Esophagus (tissue), 2 donors: ENCODE results near the gene RCOR1. TPM values are rescaled to one million over a fixed set of nuclear protein-coding genes. Genes with fewer than 3 reads are reported as not detected.

Experiments used
- H3K27ac ChIP-seq, 2 donors: one replicate each; pipeline ENCODE4 v1.5.1; 2013; ENCODE audit warnings: low read depth in 2 of 2, mild to moderate bottlenecking in 2 of 2, inconsistent platforms in 1 of 2, low read length in 1 of 2, moderate library complexity in 1 of 2
- H3K27me3 ChIP-seq, 2 donors: one replicate each; pipeline ENCODE4 v1.6.1; 2013; ENCODE audit warnings: low read length in 2 of 2, control low read depth in 1 of 2, mild to moderate bottlenecking in 1 of 2; ENCODE audit not compliant: insufficient read depth in 2 of 2, control insufficient read depth in 1 of 2
- H3K36me3 ChIP-seq, 2 donors: one replicate each; pipeline ENCODE4 v1.6.1; 2013; ENCODE audit warnings: low read length in 1 of 2; ENCODE audit not compliant: control insufficient read depth in 2 of 2, insufficient read depth in 2 of 2
- H3K4me1 ChIP-seq, 2 donors: one replicate each; pipeline ENCODE4 v1.6.1; 2013; ENCODE audit warnings: low read length in 1 of 2; ENCODE audit not compliant: control insufficient read depth in 2 of 2, insufficient read depth in 2 of 2
- H3K4me3 ChIP-seq, 2 donors: one replicate each; pipeline ENCODE4 v1.5.1; 2013; ENCODE audit warnings: low read length in 2 of 2, mild to moderate bottlenecking in 2 of 2, low read depth in 1 of 2, moderate library complexity in 1 of 2
- H3K9me3 ChIP-seq, 2 donors: one replicate each; pipeline ENCODE4 v1.6.1; 2013; ENCODE audit warnings: mild to moderate bottlenecking in 2 of 2, low read depth in 1 of 2, low read length in 1 of 2, moderate library complexity in 1 of 2; ENCODE audit not compliant: control insufficient read depth in 2 of 2, insufficient read depth in 1 of 2
- WGBS, 2 donors: extraction: QIAGEN DNeasy Blood & Tissue Kit; methylation state at CpG; one replicate each; pipeline ENCODE4 v1.1.7; 2013; 5-methylcytosine and 5-hydroxymethylcytosine counted together
- polyA plus RNA-seq, 2 donors: library from polyadenylated mRNA; stranded (reverse); fragments of 200-250 nt; gene quantifications; one replicate each; pipeline ENCODE4 v1.2.3, GENCODE V29; 2013
- donor health status: healthy with polysubstance abuse.
- donor health status: Bipolar disorder and iron deficiency.

The RCOR1 gene
- polyA plus RNA-seq, 2 donors, result 11.8 to 19.3 TPM

GRCh38 chr14:102554821-102555819 lies 37.3 kb upstream of the RCOR1 start:
- H3K4me3 ChIP-seq, result peak overlapping the region; percentile 65 to 72
- WGBS, 2 donors, result 4 to 8% methylated on average over 60 to 94 of the region's 94 CpGs
- peaks cover 0 to 12% of the 10 kb centered on the region in 2 donors for H3K4me1 ChIP-seq
- H3K27ac ChIP-seq, result peak overlapping the region; percentile 92 to 96
- no peaks in the 10 kb centered on the region for H3K9me3 ChIP-seq
- H3K27me3 ChIP-seq, result no peaks in the 10 kb centered on the region
- H3K36me3 ChIP-seq, result no peaks in the 10 kb centered on the region

DNA sequence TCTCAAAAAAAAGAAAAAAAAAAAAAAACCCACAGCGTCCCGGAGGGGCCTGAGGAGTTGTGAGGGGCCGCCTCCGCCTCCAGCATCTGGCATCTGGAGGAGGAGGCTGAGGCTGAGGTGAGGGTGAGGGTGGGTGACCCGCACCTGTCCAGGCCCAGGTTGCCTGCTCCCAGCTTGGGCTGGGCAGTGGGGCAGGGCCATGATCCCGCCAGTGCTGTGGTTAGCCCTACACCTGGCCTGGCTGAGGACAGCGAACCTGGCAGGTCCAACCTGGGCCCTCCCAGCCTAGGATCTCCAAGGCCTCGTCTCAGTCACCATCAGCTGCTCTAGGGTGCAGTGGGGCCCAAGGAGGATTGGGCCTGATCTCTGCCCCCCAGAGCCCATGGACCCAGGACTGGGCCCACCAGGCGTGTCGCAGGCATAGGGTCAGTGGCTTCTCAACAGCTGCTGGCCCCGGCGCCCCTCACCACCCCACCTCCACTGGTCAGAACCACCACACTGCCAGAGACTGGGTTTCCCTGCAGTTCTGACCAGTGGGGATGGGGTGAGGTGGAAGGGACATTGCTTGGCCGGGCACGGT lies 36.3 kb upstream of the RCOR1 start:
- Histone ChIP-seq H3K9me3 (no peaks in the 10 kb centered on the region), H3K36me3 (no peaks in the 10 kb centered on the region), H3K4me3 (no peak overlapping the region), H3K27me3 (no peaks in the 10 kb centered on the region), H3K4me1 (peaks cover 0 to 12% of the 10 kb centered on the region in 2 donors), H3K27ac (peak overlapping the region in 1 of 2 donors; percentile 92)
- WGBS, 2 donors, result 97 to 98% methylated on average over 14 of the region's 14 CpGs

DNA sequence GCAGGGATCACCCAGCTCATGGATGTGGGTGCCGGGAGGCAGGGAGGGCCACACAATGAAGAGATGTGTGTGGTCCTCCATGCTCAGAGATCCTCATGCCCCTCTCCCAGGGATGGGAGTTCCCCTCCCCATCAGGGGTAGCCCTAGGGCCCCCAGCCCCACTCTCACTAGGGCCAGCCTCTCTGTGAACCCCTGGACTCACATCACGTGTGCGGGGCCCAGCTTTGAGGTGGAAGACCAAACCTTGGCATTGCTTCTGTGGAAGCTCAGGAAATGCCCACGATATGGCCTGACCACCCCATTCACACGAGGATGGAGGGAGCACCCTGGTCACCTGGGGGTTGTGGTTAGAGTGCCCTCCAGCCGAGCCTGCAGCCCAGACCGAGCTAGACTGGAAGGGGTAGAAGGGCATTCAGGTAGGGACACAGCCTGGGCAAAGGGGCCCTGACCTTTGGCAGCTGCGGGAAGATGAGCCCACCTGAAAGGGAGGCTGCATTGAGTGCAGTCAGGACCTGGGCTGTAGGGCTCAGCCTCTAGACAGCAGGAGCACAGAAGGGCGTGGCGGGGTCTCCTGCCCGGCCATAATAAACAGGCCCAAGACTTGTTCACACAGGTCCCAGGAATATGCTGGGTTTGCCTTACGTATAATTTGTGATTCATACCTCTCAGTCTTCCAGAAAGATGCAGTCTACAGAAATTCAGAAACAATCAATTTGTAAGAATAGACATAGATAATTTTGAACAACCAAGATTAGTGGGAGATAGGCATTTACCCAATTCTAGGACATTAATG lies 34.8 kb upstream of the RCOR1 start:
- WGBS, 2 donors, result 70 to 82% methylated on average over 12 of the region's 12 CpGs

DNA sequence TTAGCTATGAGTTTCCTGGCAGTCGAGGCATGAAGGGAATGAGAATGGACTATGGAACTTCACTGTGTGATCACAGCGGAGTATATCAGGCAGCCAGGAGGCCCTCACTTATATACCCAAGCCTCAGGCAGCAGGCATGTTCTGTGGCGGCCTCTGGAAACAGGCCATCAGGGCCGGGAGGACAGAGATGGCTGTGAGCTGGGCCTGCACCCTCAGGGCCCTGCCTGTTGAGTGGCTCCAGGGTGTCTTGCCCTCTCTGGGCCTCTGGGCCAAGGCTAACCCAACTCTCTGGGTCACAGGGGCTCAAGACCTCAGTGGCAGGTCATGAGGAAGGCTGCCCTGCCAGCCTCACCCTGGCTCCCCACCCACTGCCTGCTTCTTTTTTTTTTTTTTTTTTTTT lies 33.9 kb upstream of the RCOR1 start:
- Histone ChIP-seq H3K9me3 (no peaks in the 10 kb centered on the region), H3K4me1 (peaks cover 0 to 12% of the 10 kb centered on the region in 2 donors), H3K4me3 (no peak overlapping the region), H3K27ac (no peak overlapping the region), H3K27me3 (no peaks in the 10 kb centered on the region), H3K36me3 (no peaks in the 10 kb centered on the region)
- 55 to 71% methylated on average over 4 of the region's 4 CpGs for WGBS, 2 donors

More for the DNA sequence above, 34.8 kb upstream of the RCOR1 start:
- Histone ChIP-seq H3K4me1 (peaks cover 0 to 12% of the 10 kb centered on the region in 2 donors), H3K9me3 (no peaks in the 10 kb centered on the region), H3K27ac (peak overlapping the region; percentile 26 to 68), H3K27me3 (no peaks in the 10 kb centered on the region), H3K36me3 (no peaks in the 10 kb centered on the region), H3K4me3 (no peak overlapping the region)

- Histone ChIP-seq H3K36me3 (no peaks in the 10 kb centered on the region), H3K4me3 (no peak overlapping the region), H3K27me3 (no peaks in the 10 kb centered on the region), H3K27ac (no peak overlapping the region), H3K4me1 (peaks cover 0 to 10% of the 10 kb centered on the region in 2 donors), H3K9me3 (no peaks in the 10 kb centered on the region)
- WGBS, 2 donors, result 82 to 84% methylated on average over 14 of the region's 14 CpGs
Observed at GRCh38 chr14:102560458-102561261, 31.8 kb upstream of the RCOR1 start.

- Histone ChIP-seq H3K9me3 (no peaks in the 10 kb centered on the region), H3K4me3 (no peak overlapping the region), H3K27ac (no peak overlapping the region), H3K36me3 (no peaks in the 10 kb centered on the region), H3K4me1 (no peaks in the 10 kb centered on the region), H3K27me3 (no peaks in the 10 kb centered on the region)
- WGBS, 2 donors, result 77 to 82% methylated on average over 10 of the region's 10 CpGs
Observed at GRCh38 chr14:102565331-102565887, 27.0 kb upstream of the RCOR1 start.

GRCh38 chr14:102565959-102566358 lies 26.5 kb upstream of the RCOR1 start:
- 95 to 96% methylated on average over 7 of the region's 7 CpGs for WGBS, 2 donors
- Histone ChIP-seq H3K9me3 (no peaks in the 10 kb centered on the region), H3K4me1 (no peaks in the 10 kb centered on the region), H3K27me3 (no peaks in the 10 kb centered on the region), H3K4me3 (no peak overlapping the region), H3K27ac (no peak overlapping the region), H3K36me3 (no peaks in the 10 kb centered on the region)

- WGBS, 2 donors, result 50 to 57% methylated on average over 7 of the region's 7 CpGs
- Histone ChIP-seq H3K4me1 (no peaks in the 10 kb centered on the region), H3K36me3 (no peaks in the 10 kb centered on the region), H3K4me3 (no peak overlapping the region), H3K27me3 (no peaks in the 10 kb centered on the region), H3K9me3 (no peaks in the 10 kb centered on the region), H3K27ac (peak overlapping the region; percentile 7 to 14)
Observed at GRCh38 chr14:102568115-102568614, 24.3 kb upstream of the RCOR1 start.
